K562 (cell line): Measurements from ENCODE around the gene PACS1. TPM values are rescaled to one million over a fixed set of nuclear protein-coding genes. Genes with fewer than 3 reads are reported as not detected.

Experiments used
- AFF1 ChIP-seq, 2 experiments: fragments of 450-650 bp; IDR thresholded peaks; 2 replicates each; pipeline ENCODE4 v1.6.1; 2018; ENCODE audit warnings: mild to moderate bottlenecking in 2 of 2, low read depth in 1 of 2; ENCODE audit not compliant: partially characterized antibody in 2 of 2
- CBFA2T3 ChIP-seq: fragments of 450-650 bp; IDR thresholded peaks from 2 replicates; pipeline ENCODE4 v1.6.1; 2017
- DDX20 ChIP-seq: fragments of 450-650 bp; IDR thresholded peaks from 2 replicates; pipeline ENCODE4 v1.6.1; 2016; ENCODE audit warnings: missing genetic modification characterization, low read depth, mild to moderate bottlenecking, missing compliant biosample characterization, moderate library complexity
- ETS1 ChIP-seq: conservative IDR thresholded peaks from 2 replicates; pipeline ENCODE4 v1.6.1; 2011; ENCODE audit warnings: low read depth, mild to moderate bottlenecking, low read length; ENCODE audit not compliant: control insufficient read depth
- FOXA3 ChIP-seq, 2 experiments: fragments of 450-650 bp in 1 of 2; sonication (generic) in 1 of 2; formaldehyde crosslinking; IDR thresholded peaks in 1 of 2; conservative IDR thresholded peaks in 1 of 2; 2 replicates each; pipeline versions ENCODE4 v1.4.0 to v1.8.0; 2020 to 2022; ENCODE audit warnings: mild to moderate bottlenecking in 2 of 2, missing genetic modification reagents in 1 of 2
- FOXP4 ChIP-seq: sonication (generic); formaldehyde crosslinking; IDR thresholded peaks from 2 replicates; pipeline ENCODE4 v1.8.0; 2022; ENCODE audit warnings: mild to moderate bottlenecking, missing genetic modification reagents, borderline replicate concordance
- JUND ChIP-seq, 2 experiments: IDR thresholded peaks; 2 replicates in 1 of 2; 3 replicates in 1 of 2; pipeline ENCODE4 v1.6.1; 2011; ENCODE audit warnings: borderline replicate concordance in 2 of 2, low read depth in 2 of 2, low read length in 2 of 2, improper control_type of control experiment in 1 of 2, missing biosample characterization in 1 of 2, missing genetic modification characterization in 1 of 2, missing genetic modification reagents in 1 of 2
- MEF2A ChIP-seq: IDR thresholded peaks from 2 replicates; pipeline ENCODE4 v1.6.1; 2011; ENCODE audit warnings: low read depth, mild to moderate bottlenecking, low read length, moderate library complexity; ENCODE audit not compliant: control insufficient read depth
- NR2C1 ChIP-seq, 2 experiments: fragments of 450-650 bp; IDR thresholded peaks; 2 replicates each; pipeline ENCODE4 v1.6.1; 2017; ENCODE audit warnings: mild to moderate bottlenecking in 2 of 2, antibody characterized with exemption in 1 of 2, inconsistent platforms in 1 of 2, missing compliant biosample characterization in 1 of 2, missing genetic modification characterization in 1 of 2
- SMARCA5 ChIP-seq: fragments of 450-650 bp; IDR thresholded peaks from 2 replicates; pipeline ENCODE4 v1.6.1; 2016
- THRA ChIP-seq: fragments of 450-650 bp; IDR thresholded peaks from 2 replicates; pipeline ENCODE4 v1.6.1; 2017; ENCODE audit warnings: mild to moderate bottlenecking, moderate library complexity
- polyA plus RNA-seq, 8 experiments: library from polyadenylated mRNA; depleted of rRNA in 4 of 8; stranded (reverse) in 5 of 8; unstranded in 3 of 8; fragments of >200 nt; fragmentation: Nextera tagmentation in 2 of 8; fragmentation: Illumina TruSeq in 1 of 8; extraction: Ambion mirVana in 2 of 8; extraction: Trizol in 1 of 8; gene quantifications; 2 replicates each; pipeline versions ENCODE4 v1.2.1 to v1.2.3, GENCODE V29; 2011 to 2014; ENCODE audit warnings: inconsistent platforms in 1 of 8, missing spikeins in 1 of 8
- total RNA-seq, 7 experiments: library from RNA; depleted of rRNA in 6 of 7; stranded (reverse); fragments of >200 nt in 6 of 7; fragmentation: Illumina TruSeq in 2 of 7; extraction: Trizol in 2 of 7; gene quantifications; 2 replicates each; pipeline versions ENCODE4 v1.2.1 to v1.2.3, GENCODE V29; 2011 to 2021; ENCODE audit warnings: low replicate concordance in 1 of 7

The PACS1 gene
- total and polyA plus RNA-seq, 9 of the 15 experiments (the other 6 are each of a cell fraction or from before 2014, with no cell fraction given), result 0.34 to 28.1 (median 8.5) TPM

- TF ChIP-seq AFF1 (IDR thresholded peaks at IDR 0.05; ENCODE audit: low read depth in 1 of 2, partially characterized antibody in 2 of 2), result peak; percentile 67 to 81
- no peak for TF ChIP-seq DDX20
- TF ChIP-seq THRA, result no peak
- TF ChIP-seq FOXA3 (CRISPR knock-in tag; conservative IDR thresholded peaks at IDR 0.05 in 1 of 2, IDR thresholded peaks at IDR 0.05 in 1 of 2), result 0 out of 4 replicates have a peak, but pooled peaks of 1 of the 2 experiments have one; percentile 36
- no peak for TF ChIP-seq FOXP4 (CRISPR knock-in tag)
- TF ChIP-seq MEF2A, result no peak
- peak; percentile 63; the same call in 1 of the 2 replicates for TF ChIP-seq NR2C1 (IDR thresholded peaks at IDR 0.05)
- TF ChIP-seq NR2C1 (tag; IDR thresholded peaks at IDR 0.05), result peak; percentile 69
- TF ChIP-seq JUND (IDR thresholded peaks at IDR 0.05; ENCODE audit: borderline replicate concordance, low read depth, low read length), result peak; percentile 66; the same call in 1 of the 2 replicates
- no peak; the same call in 2 of the 3 replicates for TF ChIP-seq JUND (tag; IDR thresholded peaks at IDR 0.05; ENCODE audit: borderline replicate concordance, low read depth, low read length)
- TF ChIP-seq ETS1, result peak; percentile 94
- TF ChIP-seq SMARCA5, result no peak
- no peak for TF ChIP-seq CBFA2T3
Observed at GRCh38 chr11:66051766-66052663, 18.1 kb upstream of the PACS1 start, which contains the start of gene SF3B2 (continued).
